DOHH2 (cell line): ENCODE measurements around the gene LIFR.

Experiments used
- H3F3A ChIP-seq: fragments of 200-600 bp; sonication (generic), shearing (Covaris generic); 2 replicates; pipeline ENCODE4 v1.6.0; 2016; ENCODE audit warnings: antibody characterized with exemption, mild to moderate bottlenecking; ENCODE audit not compliant: control insufficient read depth, insufficient read depth
- H3K27ac ChIP-seq: fragments of 200-600 bp; sonication (generic); 2 replicates; pipeline ENCODE4 v1.5.1; 2014; ENCODE audit warnings: low read depth, mild to moderate bottlenecking, low read length, moderate library complexity
- H3K27me3 ChIP-seq: fragments of 200-600 bp; sonication (generic); 2 replicates; pipeline ENCODE4 v1.6.1; 2014; ENCODE audit warnings: mild to moderate bottlenecking, low read length, mixed read lengths; ENCODE audit not compliant: control insufficient read depth
- H3K36me3 ChIP-seq: fragments of 200-600 bp; sonication (generic); 2 replicates; pipeline ENCODE4 v1.6.1; 2014; ENCODE audit warnings: mild to moderate bottlenecking, low read length, moderate library complexity, mixed read lengths; ENCODE audit not compliant: control insufficient read depth
- H3K4me1 ChIP-seq: fragments of 200-600 bp; sonication (generic); 2 replicates; pipeline ENCODE4 v1.6.1; 2014; ENCODE audit warnings: mild to moderate bottlenecking, low read length, mixed read lengths; ENCODE audit not compliant: control insufficient read depth
- H3K4me2 ChIP-seq: fragments of 200-600 bp; sonication (generic); 2 replicates; pipeline ENCODE4 v1.6.0; 2014; ENCODE audit warnings: mild to moderate bottlenecking, low read length, moderate library complexity
- H3K4me3 ChIP-seq: fragments of 200-600 bp; sonication (generic); 2 replicates; pipeline ENCODE4 v1.5.1; 2014; ENCODE audit warnings: mild to moderate bottlenecking, low read length, mixed read lengths
- H3K79me2 ChIP-seq: fragments of 200-600 bp; sonication (generic); 2 replicates; pipeline ENCODE4 v1.6.1; 2014; ENCODE audit warnings: mild to moderate bottlenecking, low read length, mixed read lengths; ENCODE audit not compliant: control insufficient read depth
- H3K9me2 ChIP-seq: fragments of 200-600 bp; sonication (generic); replicated peaks from 2 replicates; pipeline ENCODE4 v1.6.1; 2014; ENCODE audit warnings: mild to moderate bottlenecking, low read length, mixed read lengths; ENCODE audit not compliant: control insufficient read depth
- H3K9me3 ChIP-seq: fragments of 200-600 bp; sonication (generic); 2 replicates; pipeline ENCODE4 v1.6.1; 2014; ENCODE audit warnings: antibody characterized with exemption, low read length, mixed read lengths; ENCODE audit not compliant: control insufficient read depth, insufficient read depth
- H4K20me1 ChIP-seq: fragments of 200-600 bp; sonication (generic); 2 replicates; pipeline ENCODE4 v1.6.0; 2014; ENCODE audit warnings: low read depth, mild to moderate bottlenecking, antibody characterized with exemption, low read length, moderate library complexity; ENCODE audit not compliant: control insufficient read depth, insufficient read depth
- CTCF ChIP-seq: fragments of 200-600 bp; sonication (generic); IDR thresholded peaks from one replicate; pipeline ENCODE4 v1.5.1; 2014; ENCODE audit warnings: antibody characterized with exemption, mild to moderate bottlenecking, low read depth, low read length; ENCODE audit not compliant: poor library complexity, severe bottlenecking
- EZH2phosphoT487 ChIP-seq: fragments of 200-600 bp; sonication (generic); IDR thresholded peaks from 2 replicates; pipeline ENCODE4 v1.6.1; 2017; ENCODE audit warnings: borderline replicate concordance, mild to moderate bottlenecking, antibody characterized with exemption, low read length, moderate library complexity, mixed read lengths

LIFR gene

GRCh38 chr5:38534156-38534453 is 22.3 kb downstream of the LIFR start:
- H3K9me2 ChIP-seq = no peaks in the 10 kb centered on the region
- no peaks in the 10 kb centered on the region for H3K4me1 ChIP-seq
- no peaks in the 10 kb centered on the region for H3F3A ChIP-seq
- TF ChIP-seq EZH2phosphoT487 = no peak
- no peak for TF ChIP-seq CTCF
- no peaks in the 10 kb centered on the region for H4K20me1 ChIP-seq
- H3K4me3 ChIP-seq = no peak overlapping the region
- H3K4me2 ChIP-seq = no peak overlapping the region
- no peaks in the 10 kb centered on the region for H3K79me2 ChIP-seq
- H3K27me3 ChIP-seq = peaks cover 6% of the 10 kb centered on the region; the same call in 1 of the 2 replicates
- no peaks in the 10 kb centered on the region for H3K9me3 ChIP-seq
- no peak overlapping the region for H3K27ac ChIP-seq
- no peaks in the 10 kb centered on the region for H3K36me3 ChIP-seq

GRCh38 chr5:38533286-38534155 is 22.9 kb downstream of the LIFR start:
- no peaks in the 10 kb centered on the region for H3K9me3 ChIP-seq
- H3K4me2 ChIP-seq = no peak overlapping the region
- H3K36me3 ChIP-seq = no peaks in the 10 kb centered on the region
- no peaks in the 10 kb centered on the region for H4K20me1 ChIP-seq
- no peaks in the 10 kb centered on the region for H3F3A ChIP-seq
- H3K9me2 ChIP-seq = no peaks in the 10 kb centered on the region
- no peaks in the 10 kb centered on the region for H3K4me1 ChIP-seq
- H3K79me2 ChIP-seq = no peaks in the 10 kb centered on the region
- TF ChIP-seq EZH2phosphoT487 (no peak), CTCF (no peak)
- no peak overlapping the region for H3K27ac ChIP-seq
- no peak overlapping the region for H3K4me3 ChIP-seq
- H3K27me3 ChIP-seq = peaks cover 6% of the 10 kb centered on the region; the same call in 1 of the 2 replicates

GRCh38 chr5:38532165-38532669 is 24.2 kb downstream of the LIFR start:
- Histone ChIP-seq H3K9me2 (no peaks in the 10 kb centered on the region), H3K27ac (no peak overlapping the region), H3K4me2 (no peak overlapping the region), H3K9me3 (no peaks in the 10 kb centered on the region), H3K36me3 (no peaks in the 10 kb centered on the region), H4K20me1 (no peaks in the 10 kb centered on the region), H3F3A (no peaks in the 10 kb centered on the region), H3K4me1 (no peaks in the 10 kb centered on the region), H3K79me2 (no peaks in the 10 kb centered on the region), H3K4me3 (no peak overlapping the region), H3K27me3 (peaks cover 6% of the 10 kb centered on the region; the same call in 1 of the 2 replicates)
- no peak for TF ChIP-seq CTCF
- no peak for TF ChIP-seq EZH2phosphoT487
